ENCODE measurements around the gene PRKD1. TPM values are rescaled to one million over a fixed set of nuclear protein-coding genes. Genes with fewer than 3 reads are reported as not detected.

The PRKD1 gene
- total and polyA plus RNA-seq, 3 donors from 2014 or later = 29.9 to 82.9 (median 67.2) TPM

DNA sequence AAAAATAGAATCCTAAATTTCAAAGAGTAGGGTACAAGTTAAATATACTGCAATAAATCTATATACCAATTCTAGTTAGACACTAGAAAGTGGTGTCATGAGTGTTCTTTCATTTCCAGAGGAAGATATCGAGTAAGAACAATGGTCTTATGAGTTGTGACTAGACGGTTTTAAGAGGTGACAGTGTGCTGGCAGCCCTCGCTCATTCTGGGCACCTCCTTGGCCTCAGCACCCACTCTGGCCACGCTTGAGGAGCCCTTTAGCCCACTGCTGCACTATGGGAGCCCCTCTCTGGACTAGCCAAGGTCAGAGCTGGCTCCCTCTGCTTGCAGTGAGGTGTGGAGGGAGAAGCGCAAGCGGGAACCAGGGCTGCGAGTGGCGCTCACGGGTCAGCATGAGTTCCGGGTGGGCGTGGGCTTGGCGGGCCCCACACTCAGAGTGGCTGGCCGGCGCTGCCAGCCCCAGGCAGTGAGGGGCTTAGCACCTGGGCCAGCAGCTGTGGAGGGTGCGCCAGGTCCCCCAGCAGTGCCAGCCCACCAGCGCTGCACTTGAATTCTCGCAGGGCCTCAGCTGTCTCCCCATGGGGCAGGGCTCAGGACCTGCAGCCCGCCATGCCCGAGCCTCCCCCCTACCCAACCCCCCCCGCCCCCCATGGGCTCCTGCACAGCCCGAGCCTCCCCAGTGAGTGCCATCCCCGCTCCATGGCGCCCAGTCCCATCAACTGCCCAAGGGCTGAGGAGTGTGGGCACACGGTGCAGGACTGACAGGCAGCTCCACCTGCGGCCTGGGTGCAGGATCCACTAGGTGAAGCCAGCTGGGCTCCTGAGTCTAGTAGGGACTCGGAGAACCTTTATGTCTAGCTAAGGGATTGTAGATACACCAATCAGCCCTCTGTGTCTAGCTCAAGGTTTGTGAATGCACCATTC is 18.7 kb downstream of the PRKD1 start:
- Histone ChIP-seq H3K4me3 (no peak overlapping the region), H3K9me3 (no peaks in the 10 kb centered on the region), H3K36me3 (ENCODE audit: low read depth, missing control alignments) (no peaks in the 10 kb centered on the region), H3K27me3 (no peaks in the 10 kb centered on the region), H3K4me1 (peaks cover 7% of the 10 kb centered on the region), H3K27ac (no peak overlapping the region)
- DNase-seq = no peak
- TF ChIP-seq, protein P1, sequence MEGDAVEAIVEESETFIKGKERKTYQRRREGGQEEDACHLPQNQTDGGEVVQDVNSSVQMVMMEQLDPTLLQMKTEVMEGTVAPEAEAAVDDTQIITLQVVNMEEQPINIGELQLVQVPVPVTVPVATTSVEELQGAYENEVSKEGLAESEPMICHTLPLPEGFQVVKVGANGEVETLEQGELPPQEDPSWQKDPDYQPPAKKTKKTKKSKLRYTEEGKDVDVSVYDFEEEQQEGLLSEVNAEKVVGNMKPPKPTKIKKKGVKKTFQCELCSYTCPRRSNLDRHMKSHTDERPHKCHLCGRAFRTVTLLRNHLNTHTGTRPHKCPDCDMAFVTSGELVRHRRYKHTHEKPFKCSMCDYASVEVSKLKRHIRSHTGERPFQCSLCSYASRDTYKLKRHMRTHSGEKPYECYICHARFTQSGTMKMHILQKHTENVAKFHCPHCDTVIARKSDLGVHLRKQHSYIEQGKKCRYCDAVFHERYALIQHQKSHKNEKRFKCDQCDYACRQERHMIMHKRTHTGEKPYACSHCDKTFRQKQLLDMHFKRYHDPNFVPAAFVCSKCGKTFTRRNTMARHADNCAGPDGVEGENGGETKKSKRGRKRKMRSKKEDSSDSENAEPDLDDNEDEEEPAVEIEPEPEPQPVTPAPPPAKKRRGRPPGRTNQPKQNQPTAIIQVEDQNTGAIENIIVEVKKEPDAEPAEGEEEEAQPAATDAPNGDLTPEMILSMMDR (IDR thresholded peaks at IDR 0.05) = no peak
- no peak for TF ChIP-seq POLR2A (IDR thresholded peaks at IDR 0.05)
- 88 to 98% methylated on average over 3 to 26 of the region's 26 CpGs for WGBS, 2 donors
- intact Hi-C loops (cut with DNase I; ENCODE audit: low total_unique reads) = no loop called here

DNA sequence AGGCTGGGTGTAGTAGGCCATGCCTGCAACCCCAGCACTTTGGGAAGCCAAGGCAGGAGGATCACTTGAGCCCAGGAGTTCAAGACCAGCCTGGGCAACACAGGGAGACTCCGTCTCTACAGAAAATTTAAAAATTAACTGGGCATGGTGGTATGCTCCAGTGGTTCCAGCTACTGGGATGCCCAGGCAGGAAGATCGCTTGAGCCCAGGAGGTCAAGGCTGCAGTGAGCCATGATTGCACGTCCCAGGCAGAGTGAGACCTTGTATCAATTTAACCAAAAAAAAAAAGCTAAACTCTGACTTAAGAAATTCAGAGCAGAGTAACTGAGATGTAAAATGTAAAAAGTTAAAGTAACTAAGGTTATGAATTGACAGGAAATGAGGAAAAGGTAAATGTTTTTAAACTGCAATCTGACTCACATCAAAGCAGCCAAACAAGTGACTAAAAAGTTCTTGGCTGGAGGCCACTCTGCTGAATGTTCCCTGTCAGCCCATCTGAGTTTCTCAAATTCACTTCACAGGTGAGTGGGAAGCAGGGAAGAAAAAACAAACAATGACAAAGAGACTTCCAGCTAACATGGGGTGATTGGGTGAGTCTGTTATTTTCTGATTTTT is 21.3 kb downstream of the PRKD1 start:
- intact Hi-C loops (cut with DNase I; ENCODE audit: low total_unique reads) = no loop called here
- H3K9me3 ChIP-seq = no peaks in the 10 kb centered on the region
- H3K36me3 ChIP-seq (ENCODE audit: low read depth, missing control alignments) = no peaks in the 10 kb centered on the region
- peak; percentile 52 for DNase-seq
- H3K27me3 ChIP-seq = no peaks in the 10 kb centered on the region
- peaks cover 7% of the 10 kb centered on the region for H3K4me1 ChIP-seq
- no peak for TF ChIP-seq POLR2A (IDR thresholded peaks at IDR 0.05)
- TF ChIP-seq, protein P1 (IDR thresholded peaks at IDR 0.05) = no peak
- H3K27ac ChIP-seq = no peak overlapping the region
- WGBS, 2 donors = 43 to 56% methylated on average over 3 of the region's 3 CpGs
- no peak overlapping the region for H3K4me3 ChIP-seq

DNA sequence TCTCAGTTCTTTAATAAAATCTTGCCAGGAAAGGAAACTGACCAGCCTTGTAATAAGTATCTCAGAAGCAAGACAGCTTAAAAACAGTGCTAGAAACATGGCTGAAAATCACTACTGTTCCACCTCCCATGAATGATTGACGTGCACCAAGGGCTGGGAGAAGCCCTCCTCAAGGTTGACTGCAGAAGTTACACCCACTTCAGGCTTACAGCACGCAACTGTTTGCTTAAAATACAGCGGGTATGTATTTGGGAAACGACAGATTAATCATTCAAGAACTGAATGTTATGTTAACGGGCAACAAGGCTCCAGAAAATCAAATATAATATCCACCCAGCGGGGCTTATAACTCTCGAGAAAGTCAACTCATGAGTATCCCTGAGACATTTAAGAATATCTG is 22.1 kb downstream of the PRKD1 start:
- 82 to 87% methylated on average over 7 of the region's 7 CpGs for WGBS, 2 donors

DNA sequence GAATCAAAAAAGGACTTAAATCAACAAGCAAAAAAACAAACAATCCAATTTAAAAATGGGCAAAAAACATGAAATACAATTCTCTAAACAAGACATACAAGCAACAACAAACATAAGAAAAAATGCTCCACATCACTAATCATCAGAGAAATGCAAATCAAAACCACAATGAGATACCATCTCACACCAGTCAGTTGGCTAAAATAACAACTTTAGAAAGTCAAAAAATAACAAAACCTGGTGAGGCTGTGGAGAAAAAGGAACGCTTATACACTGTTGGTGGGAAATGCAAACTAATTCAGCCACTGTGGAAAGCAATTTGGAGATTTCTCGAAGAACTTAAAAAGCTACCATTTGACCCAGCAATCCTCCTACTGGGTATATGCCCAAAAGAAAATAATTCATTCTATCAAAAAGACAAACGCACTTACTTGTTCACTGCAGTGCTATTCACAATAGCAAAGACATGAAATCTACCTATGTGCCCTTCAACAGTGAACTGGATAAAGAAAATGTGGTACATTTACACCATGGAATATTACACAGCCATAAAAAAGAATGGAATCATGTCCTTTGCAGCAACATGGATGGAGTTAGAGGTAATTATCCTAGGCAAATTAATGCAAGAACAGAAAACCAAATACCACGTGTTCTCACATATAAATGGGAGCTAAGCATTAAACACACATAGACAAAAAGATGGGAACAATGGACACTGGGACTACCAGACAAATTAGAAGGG is 26.9 kb downstream of the PRKD1 start:
- Histone ChIP-seq H3K9me3 (no peaks in the 10 kb centered on the region), H3K27me3 (no peaks in the 10 kb centered on the region), H3K27ac (no peak overlapping the region), H3K4me3 (no peak overlapping the region), H3K4me1 (peaks cover under 1% of the 10 kb centered on the region), H3K36me3 (ENCODE audit: low read depth, missing control alignments) (no peaks in the 10 kb centered on the region)
- intact Hi-C loops (cut with DNase I; ENCODE audit: low total_unique reads) = no loop called here
- TF ChIP-seq, protein P1 (IDR thresholded peaks at IDR 0.05) = no peak
- no peak for TF ChIP-seq POLR2A (IDR thresholded peaks at IDR 0.05)
- 89 to 92% methylated on average over 4 of the region's 4 CpGs for WGBS, 2 donors
- DNase-seq = no peak

More for the DNA sequence above, 22.1 kb downstream of the PRKD1 start:
- Histone ChIP-seq H3K4me1 (peaks cover 7% of the 10 kb centered on the region), H3K4me3 (no peak overlapping the region), H3K27me3 (no peaks in the 10 kb centered on the region), H3K27ac (no peak overlapping the region), H3K36me3 (ENCODE audit: low read depth, missing control alignments) (no peaks in the 10 kb centered on the region), H3K9me3 (no peaks in the 10 kb centered on the region)
- intact Hi-C loops (cut with DNase I; ENCODE audit: low total_unique reads) = no loop called here
- DNase-seq = no peak
- no peak for TF ChIP-seq POLR2A (IDR thresholded peaks at IDR 0.05)
- TF ChIP-seq, protein P1 (IDR thresholded peaks at IDR 0.05) = no peak
